LHCN-M2 (cell line): ENCODE measurements around the gene PREX1. TPM values are rescaled to one million over a fixed set of nuclear protein-coding genes. Genes with fewer than 3 reads are reported as not detected.
A peak's percentile ranks its signal among the peaks of the same experiment; 100 is the strongest.

ENCODE experiments used
- DNase-seq: peaks from one replicate; pipeline ENCODE4 v3.0.0-alpha.2; 2012; ENCODE audit warnings: low read depth
- total RNA-seq: library from RNA; depleted of rRNA; stranded (reverse); fragments of >200 nt; gene quantifications from 2 replicates; pipeline ENCODE4 v1.2.3, GENCODE V29; 2014

The PREX1 gene
- total RNA-seq, 1 experiment from 2014 or later, result 28.7 TPM

GRCh38 chr20:48638546-48638945 lies 189.3 kb downstream of the PREX1 start:
- peak; percentile 97 for DNase-seq

GRCh38 chr20:48637461-48637860 lies 190.3 kb downstream of the PREX1 start:
- no peak for DNase-seq

- no peak for DNase-seq
These were observed 191.5 kb downstream of the PREX1 start for GRCh38 chr20:48636301-48636700.

- peak; percentile 45 for DNase-seq
These were observed 192.0 kb downstream of the PREX1 start for GRCh38 chr20:48635791-48636267.

- no peak for DNase-seq
These were observed 192.4 kb downstream of the PREX1 start for GRCh38 chr20:48635361-48635760.

GRCh38 chr20:48634641-48635040 lies 193.2 kb downstream of the PREX1 start:
- no peak for DNase-seq

GRCh38 chr20:48633620-48634257 lies 194.1 kb downstream of the PREX1 start:
- no peak for DNase-seq

GRCh38 chr20:48632825-48633619 lies 194.8 kb downstream of the PREX1 start:
- DNase-seq, result peak; percentile 49

GRCh38 chr20:48632017-48632824 lies 195.6 kb downstream of the PREX1 start:
- DNase-seq, result peak; percentile 41

GRCh38 chr20:48631114-48632016 lies 196.4 kb downstream of the PREX1 start:
- peak; percentile 93 for DNase-seq

- peak; percentile 17 for DNase-seq
These were observed 197.3 kb downstream of the PREX1 start for GRCh38 chr20:48630342-48631075.

GRCh38 chr20:48629960-48630315 lies 197.9 kb downstream of the PREX1 start:
- no peak for DNase-seq

GRCh38 chr20:48629069-48629959 lies 198.5 kb downstream of the PREX1 start:
- DNase-seq, result no peak

- DNase-seq, result no peak
These were observed 200.1 kb downstream of the PREX1 start for GRCh38 chr20:48627737-48628128.

- no peak for DNase-seq
These were observed 200.7 kb downstream of the PREX1 start for GRCh38 chr20:48626938-48627736.

GRCh38 chr20:48626226-48626937 lies 201.4 kb downstream of the PREX1 start:
- peak; percentile 19 for DNase-seq

- no peak for DNase-seq
These were observed 202.5 kb downstream of the PREX1 start for GRCh38 chr20:48625136-48625900.
